NCI-H774 (cell line): ENCODE data around the gene BUB3.
A peak's percentile ranks its signal among the peaks of the same experiment; 100 is the strongest.

Source experiments
- DNase-seq: peaks from one replicate; lab custom pipeline; 2025; lab: John Stamatoyannopoulos, UW

Gene BUB3, protein sequence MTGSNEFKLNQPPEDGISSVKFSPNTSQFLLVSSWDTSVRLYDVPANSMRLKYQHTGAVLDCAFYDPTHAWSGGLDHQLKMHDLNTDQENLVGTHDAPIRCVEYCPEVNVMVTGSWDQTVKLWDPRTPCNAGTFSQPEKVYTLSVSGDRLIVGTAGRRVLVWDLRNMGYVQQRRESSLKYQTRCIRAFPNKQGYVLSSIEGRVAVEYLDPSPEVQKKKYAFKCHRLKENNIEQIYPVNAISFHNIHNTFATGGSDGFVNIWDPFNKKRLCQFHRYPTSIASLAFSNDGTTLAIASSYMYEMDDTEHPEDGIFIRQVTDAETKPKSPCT

DNA sequence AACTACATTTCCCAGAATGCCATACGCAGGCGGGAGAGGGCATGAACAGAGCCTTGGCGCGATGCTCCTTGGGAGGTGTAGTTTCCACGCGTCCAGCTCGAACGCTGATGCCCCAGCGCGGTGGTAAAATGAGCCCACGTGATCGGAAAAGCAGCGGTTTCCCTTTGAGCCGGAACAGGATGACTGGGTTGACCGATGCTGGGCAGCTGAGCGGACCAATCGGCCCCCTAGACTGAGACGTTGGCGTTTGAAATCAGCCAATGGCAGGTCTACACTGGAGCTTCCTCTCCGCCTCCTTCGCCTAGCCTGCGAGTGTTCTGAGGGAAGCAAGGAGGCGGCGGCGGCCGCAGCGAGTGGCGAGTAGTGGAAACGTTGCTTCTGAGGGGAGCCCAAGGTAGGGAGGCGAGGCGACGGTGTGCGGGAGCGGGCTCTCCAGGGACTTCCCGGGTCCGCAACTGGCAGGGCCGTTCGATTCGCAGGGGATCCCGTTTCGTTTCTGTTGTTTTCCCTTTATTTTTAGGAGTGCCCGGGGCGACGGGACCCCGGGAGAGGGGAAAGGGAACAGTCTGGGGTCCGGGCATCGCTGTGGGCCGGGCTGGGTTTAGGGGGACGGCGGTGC, at the start of gene BUB3:
Gene BUB3 (plus strand): TSS at position 311 of the 619 bp plus-strand sequence. CDS start 516 bp downstream, outside the sequence.
- DNase-seq = peak; percentile 94

DNA sequence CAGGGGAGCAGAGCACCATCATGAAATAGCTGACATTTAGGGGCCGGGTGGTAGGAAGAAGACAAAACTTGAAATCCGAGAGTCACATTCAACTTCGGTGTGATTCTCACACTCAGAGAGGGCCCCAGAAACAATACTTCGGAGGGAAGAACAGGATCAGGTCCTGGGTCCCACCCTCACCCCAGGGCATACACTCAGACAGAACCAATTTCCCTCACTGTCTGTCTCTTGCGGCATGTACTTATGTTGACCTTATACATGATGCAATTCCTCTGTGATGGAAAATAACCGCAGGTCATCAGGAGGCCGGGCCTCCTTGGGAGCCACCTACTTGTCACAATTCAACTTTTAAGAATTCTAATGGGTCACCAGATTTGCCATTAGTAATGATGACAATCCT, 44.7 kb upstream of the BUB3 start:
- DNase-seq = no peak

DNA sequence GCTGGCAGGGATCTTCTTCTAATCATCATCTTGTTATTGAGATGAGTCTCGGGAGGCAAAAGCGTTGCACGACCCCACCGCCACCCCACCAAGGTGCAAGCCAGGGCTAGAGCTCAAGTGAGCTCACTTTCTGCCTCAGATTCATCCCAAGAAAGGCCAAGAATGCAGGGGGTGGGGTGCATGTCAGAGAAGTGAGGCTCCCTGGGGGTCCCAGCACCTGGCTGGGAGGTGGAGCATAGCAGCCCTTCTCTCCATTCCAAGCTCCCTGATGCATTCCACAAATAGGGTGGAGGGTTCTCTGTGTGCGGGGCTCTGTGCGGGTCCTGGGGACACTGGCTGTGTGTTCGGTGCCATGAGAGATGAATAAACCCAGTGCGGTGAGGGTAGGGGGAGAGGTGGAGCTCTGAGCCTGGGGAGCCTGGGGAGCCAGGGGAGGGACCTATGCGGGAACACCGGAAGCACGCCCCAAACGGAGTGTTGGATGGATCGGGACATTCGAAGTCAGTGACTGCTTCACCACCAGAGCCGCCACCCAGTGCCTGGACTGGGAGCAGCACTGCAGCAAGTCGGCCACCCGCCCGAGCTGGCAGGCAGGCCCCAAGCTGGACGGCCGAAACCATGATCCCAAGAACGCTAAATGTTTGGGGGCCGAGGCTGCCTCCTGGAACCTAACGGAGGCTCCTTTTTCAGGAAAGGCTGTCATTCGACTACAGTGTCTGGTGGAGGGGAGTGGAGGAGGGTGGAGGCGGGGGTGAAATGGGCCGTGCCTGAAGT, 36.4 kb upstream of the BUB3 start:
- no peak for DNase-seq

DNA sequence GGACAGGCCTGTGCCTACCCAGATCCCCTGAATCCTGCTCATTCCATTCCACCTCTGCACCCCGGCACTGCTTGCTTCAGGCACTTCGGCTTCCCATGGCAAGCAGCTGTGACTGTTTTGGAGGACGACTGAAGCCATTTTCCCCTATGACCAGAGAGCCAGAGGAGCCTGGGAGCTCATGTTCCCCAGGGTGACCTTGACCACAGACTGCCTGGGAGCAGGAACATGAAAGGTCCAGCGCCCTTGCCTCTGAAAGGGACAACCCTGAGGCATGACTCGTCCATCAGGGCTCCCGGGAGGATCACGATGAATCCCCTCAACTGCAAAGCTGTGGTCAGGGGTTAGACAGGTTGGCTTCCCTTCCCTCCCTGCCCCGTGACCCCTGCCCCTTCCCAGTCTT, 35.1 kb upstream of the BUB3 start:
- no peak for DNase-seq

DNA sequence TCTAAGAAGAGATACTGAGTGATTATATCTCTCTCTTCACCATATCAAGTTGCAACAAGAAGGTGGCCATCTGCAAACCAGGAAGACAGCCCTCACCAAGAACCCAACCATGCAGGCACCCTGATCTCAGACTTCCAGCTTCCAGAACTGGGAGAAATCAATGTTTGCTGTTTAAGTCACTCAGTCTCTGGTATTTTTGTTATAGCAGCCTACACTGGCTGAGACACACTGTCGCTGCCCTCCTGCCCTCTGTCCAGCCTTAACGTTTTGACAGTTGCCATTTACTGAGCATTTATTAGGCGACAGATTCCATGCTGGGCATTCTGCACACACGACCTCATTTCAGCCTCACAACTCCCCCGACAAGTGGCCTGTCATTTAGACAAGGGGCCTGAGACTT, 28.0 kb upstream of the BUB3 start:
- no peak for DNase-seq

DNA sequence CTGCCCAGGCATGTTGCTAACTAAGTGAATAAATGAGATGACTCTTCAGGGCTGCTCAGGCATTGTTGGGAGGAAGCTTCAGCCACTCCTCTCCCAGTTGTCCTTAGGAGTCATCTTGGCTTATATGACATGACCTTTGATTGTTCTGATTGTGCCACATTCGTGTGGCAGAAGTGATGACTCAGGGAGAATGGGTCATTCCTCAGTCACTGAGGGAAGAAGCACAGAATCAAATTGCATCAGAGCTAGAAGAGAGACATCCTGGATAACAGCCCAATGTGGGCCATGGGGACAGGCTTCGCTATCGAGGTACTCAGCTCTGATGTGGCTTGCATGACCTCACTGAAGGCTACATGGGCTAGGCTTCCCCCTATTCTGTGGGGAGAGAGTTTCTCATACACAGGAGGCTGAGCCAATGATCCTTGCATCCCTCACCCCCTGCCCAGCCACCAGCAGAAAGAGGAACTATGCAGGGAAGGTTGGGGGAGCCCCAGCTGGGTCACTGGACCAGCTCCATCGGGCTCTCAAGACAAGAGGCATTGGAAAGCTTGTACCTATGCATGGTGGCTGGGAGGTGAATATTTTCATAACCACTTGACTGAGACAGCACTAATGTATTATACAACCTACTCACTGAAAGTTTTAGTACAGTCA, 24.5 kb upstream of the BUB3 start:
- DNase-seq = no peak

DNA sequence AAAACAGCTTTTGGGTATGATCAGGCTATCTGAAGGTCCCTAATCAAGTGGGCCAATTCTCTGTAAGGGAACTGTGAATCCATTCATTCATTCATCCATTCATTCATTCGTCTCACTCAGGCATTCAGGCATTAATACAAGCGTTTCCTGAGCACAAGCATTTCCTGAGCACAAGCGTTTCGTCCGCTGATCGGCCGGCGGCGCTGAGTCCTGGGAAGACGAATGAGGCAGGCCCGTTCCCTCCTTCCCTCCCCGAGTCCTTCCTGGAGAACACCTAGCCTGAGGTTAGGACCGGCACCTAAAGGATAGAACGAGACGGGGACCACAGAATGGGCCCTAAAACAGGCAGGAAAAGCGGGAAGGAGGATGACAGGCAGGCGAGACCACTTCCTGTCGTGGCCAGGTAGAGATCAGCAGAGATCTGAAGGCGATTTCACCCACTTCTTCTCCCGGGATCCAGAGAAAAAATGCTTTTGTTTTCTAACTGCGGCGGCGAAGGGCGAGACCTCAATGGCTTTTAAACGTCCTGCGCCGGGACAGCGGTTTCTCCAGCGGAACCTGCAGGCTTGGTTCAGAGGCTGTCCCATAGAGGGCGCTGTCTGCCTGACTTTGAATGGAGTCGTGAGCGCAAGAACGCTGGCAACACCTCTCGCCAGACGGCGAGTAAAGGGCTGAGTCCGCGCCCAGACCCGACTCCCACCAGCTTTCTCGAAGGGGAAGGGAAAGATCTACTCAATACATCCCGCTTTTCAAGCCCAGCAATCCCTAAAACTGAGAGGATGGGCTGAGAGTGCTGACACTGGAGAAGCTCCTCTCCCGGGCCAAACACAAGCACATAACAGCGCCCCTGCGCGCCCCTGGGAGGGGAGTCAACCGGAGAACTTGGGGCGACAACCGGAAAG, 21.4 kb upstream of the BUB3 start:
- DNase-seq = peak; percentile 48

DNA sequence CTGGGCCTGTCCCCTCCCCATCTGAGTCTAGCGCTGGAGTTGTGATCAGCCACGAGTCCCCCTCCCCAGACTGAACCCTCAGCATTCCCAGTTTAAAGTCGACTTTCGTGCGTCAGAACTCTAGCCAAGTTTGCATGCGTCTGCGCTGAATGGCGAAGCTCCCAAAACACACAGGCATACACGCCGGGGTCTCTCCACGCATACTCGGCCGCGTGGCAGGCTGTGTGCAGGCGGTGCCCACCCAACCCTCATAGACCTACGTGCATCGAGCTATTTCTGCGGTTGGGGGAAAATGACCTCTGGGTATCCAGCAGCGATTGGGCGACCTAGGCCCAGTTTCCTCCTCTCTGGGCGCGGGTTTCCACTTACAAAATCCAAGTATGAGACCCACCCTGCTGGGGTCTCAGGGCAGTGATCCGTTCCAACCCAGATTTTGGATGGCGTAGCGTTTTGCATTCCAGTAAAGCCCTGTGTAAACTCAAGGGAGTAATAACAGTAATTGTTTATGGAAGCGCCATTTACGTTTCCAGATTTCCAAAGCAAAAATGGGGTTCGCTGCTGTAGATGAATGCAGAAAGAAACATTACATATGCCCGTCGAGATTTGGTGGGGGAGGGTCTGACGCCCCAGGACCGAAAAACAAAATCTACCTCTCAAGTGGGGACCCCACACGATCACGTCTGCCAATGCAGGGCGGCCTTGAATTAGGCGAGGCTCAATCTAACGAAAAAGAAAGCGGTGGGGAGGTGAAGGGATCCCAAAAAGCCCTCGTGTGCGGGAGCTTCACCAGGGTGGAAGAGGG, 20.5 kb upstream of the BUB3 start:
- no peak for DNase-seq

DNA sequence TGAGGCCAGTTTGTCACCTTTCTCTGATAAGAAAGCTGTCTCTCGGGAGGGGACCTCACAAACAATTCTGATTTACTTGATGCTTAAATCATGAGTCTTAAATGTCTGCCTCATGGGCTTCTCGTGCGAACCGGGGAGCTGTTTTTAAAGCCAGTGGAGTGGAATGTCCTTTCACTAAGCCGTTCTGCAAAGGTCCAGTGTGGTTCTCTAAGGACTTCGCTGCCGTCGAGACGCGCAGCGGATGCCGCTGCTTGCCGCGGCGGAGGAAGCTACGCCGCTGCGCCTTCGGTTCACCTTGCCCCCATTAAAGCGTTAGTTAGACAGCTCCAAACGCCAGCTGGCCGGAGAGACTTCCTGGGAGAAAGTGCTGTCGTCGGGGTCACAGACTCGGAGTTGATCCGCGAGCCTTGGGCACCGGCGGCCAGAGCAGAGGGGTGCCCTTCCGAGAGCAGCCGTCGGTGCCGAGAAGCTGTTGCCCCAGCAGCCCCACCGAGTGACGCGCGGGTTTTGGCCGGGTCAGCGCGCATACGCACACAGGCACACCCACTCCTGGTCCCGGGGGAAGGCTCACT, 19.8 kb upstream of the BUB3 start:
- DNase-seq = no peak

DNA sequence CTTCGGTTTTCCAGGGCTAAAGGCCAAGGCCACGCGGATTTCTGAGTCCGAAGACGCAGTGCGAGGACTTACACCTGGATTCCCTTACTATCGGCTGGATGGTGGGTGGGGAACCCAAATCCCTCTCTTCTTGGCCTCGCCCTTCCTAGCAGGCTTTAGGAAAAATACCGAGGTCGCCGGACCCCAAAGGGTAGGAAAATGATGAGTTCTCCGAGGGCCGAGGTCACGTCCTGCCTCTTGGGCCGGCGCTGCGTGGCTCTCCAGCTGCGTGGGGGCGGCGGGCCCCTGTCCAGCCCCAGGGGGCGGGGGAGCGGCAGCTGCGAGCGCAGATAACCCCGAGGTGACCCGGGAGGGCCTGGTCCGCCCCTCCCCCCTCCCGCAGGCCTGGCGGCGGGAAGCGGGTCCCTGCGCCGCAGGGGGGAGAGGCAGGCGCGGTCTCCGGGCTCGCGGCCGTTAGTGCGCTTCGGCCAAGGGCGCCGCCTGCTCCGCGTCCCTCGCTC, 19.2 kb upstream of the BUB3 start:
- peak; percentile 7 for DNase-seq

DNA sequence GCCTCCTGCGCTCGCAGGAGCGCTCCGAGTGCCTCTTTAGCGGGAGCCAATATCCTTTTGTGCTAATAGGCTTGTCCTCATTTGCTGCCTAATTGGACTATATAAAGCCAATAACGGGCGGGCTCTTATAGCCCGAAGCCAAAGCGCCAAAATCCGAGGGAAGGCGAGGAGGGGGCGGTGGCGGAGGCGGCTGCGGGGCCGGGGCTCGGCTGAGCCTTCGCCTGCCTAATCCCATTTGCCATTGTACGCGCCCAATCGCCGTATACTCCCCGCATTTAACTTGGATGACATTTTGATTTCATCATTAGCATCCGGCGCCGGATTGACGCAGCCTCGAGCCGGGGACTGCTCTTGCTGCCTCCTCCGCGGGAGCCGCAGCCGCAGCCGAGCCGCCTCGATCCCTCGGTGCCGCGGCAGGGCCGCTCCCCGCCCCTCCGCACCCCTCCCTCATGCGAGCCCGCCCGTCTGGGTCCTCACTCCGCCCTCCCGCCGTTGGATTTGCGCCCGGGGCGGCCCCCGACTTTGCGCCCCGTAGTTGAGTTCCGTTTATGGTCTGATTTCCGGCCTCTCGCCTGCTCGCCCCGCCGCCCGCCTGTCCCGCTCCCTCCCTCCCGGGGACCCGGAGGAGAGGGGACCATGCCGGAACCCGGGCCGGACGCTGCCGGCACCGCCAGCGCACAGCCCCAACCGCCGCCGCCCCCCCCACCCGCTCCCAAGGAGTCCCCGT, 18.6 kb upstream of the BUB3 start, which contains the start of gene HMX3:
Gene HMX3 (plus strand): TSS at position 556 of the 727 bp plus-strand sequence. CDS start 81 bp downstream, at position 637.
- no peak for DNase-seq

DNA sequence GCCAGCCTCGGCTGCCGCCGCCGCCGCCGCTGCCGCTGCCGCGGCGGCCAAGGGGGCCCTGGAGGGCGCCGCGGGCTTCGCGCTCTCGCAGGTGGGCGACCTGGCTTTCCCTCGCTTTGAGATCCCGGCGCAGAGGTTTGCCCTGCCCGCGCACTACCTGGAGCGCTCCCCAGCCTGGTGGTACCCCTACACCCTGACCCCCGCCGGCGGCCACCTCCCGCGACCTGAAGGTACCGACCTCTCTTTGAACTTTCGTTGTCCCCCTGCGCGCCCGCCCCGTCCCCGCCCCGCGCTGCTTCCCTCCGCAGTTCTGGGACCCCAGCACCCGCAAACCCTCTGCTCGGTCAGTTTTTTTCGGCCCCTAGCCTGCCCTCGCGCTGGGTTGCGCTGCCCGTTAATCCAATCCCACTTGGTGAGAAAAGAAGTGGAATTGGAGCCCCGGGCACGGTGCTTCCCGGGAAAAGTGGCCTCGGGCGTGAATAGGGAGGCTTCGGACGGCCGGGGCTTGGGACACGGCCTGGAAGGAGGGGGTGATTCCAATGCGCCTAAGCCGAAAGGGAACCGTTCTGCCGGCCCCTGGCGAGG, 17.9 kb upstream of the BUB3 start:
- no peak for DNase-seq

DNA sequence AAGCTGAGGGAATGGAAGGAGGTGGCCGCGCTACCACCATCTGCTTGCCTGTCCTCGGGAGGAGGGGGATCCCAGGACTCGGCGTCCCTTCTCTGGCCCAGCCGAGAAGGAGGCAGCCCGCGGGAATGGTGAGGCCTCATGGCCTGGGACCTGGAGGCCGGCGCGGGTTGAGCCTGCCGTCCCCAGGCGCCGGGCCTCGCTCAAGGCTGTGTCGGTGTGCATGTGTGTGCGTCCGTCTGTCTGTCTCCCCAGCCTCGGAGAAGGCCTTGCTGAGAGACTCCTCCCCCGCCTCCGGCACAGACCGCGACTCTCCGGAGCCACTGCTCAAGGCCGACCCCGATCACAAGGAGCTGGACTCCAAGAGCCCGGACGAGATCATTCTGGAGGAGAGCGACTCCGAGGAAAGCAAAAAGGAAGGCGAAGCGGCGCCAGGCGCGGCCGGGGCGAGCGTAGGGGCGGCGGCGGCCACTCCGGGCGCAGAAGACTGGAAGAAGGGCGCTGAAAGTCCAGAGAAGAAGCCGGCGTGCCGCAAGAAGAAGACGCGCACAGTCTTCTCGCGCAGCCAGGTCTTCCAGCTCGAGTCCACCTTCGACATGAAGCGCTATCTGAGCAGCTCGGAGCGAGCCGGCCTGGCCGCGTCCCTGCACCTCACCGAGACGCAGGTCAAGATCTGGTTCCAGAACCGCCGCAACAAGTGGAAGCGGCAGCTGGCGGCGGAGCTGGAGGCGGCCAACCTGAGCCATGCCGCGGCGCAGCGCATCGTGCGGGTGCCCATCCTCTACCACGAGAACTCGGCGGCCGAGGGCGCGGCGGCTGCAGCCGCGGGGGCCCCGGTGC, 17.2 kb upstream of the BUB3 start:
- no peak for DNase-seq

DNA sequence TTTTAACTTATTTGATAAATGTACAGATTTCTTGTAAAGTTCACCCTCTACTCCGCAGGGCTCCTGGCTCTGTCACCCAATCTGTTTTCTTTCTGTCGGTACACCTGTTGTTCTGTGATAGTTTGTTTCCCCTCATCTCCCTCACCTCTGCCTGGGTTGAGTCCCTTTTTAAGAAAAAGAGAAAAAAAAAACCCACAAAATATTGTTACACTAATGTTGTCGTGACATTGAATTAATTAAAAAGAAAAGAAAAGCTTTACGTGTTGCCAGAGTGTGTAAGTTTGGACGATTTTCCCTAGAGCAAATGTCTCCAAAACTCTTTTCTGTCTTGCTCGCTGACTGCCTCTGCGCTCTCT, 15.1 kb upstream of the BUB3 start:
- DNase-seq = no peak

DNA sequence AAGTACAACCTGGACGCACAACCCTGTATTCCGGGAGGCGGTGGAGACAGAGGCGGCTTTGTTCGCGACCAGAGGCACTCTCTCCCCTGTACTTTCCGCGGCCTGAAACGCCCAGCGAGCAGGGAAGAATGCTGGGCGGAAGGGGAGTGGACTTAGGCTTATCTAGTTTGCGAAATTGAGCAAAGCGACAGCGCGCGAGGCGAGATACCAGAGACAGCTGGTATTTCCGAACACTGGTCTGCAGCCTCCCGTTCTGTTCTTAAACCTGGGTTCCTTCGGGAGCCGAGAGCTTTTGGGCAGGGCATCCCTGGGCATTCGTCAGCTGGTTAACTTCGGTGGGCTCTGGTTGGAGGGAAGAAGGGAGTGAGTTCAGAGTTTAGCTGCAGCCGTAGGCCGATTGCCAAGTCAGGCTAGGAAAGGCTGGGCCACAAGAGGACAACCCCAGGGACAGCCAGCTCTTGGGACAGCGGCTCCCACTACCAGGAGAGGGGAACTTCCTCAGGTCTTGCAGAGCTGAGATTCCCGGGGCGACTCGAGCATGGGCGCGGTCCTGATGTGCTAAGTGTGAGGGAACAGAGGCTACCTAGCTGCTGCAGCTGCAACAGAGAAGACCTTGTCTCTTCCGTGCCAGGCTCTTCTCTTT, 14.6 kb upstream of the BUB3 start:
- DNase-seq = no peak

DNA sequence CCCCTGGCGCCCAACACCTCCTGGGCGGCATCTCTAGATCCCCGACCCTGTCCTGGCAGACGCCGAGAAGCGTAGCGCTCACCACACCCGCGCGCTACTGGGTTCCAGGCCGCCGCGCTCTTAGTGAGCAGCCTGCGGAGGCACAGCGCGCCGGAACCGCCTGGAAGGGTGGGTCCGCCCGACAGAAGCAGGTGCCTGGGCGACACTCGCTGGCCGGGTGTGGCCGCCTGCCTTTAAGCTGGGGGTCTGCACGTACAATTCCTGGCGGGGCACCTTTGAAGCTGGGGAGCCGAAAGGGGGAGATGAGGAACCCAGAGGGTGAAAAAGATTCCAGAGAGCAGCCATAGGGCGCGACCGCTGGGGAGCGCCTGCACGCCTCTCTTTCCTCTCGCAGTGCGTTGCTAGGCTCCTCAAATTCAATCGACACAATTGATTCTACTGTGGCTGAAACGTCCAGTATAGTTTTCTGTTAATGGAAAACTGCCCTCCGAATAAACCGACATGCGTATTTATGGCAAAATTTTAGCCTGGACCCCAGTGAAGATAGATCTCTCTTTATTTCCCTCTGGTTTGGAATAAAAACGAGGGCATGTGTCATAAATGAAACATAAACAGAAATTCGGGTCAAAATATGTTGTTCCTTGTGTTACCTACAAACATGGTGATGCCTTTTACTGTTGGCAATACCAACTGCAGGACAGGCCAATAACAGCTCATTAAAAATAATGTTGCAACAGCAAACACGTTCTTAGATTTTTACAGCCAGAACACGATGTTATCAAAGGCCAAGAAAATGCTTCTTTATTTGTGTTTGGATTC, 13.8 kb upstream of the BUB3 start:
- no peak for DNase-seq

DNA sequence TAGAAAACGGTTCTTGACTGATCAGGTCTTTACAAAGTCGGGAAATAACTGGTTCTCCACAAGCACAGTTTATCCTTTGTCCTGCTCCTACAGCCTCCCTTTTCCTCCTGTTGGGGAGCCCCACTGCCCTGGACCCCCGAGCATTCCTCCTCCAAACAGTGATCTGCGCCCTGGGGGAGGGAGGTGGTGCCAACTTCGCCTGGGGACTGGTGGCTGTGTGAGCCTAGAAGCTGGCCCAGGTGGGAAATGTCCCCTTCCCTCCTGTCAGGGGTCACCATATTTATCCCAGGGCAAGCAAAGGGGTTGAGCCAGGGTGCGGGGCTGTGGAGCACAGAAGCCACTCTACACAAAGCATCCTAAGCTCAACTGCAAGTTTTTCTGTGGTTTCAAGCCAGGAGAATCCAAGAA, 13.2 kb upstream of the BUB3 start:
- no peak for DNase-seq
